ENCODE measurements around the gene MREG. TPM values are rescaled to one million over a fixed set of nuclear protein-coding genes. Genes with fewer than 3 reads are reported as not detected.

Gene MREG
- total and polyA plus RNA-seq, 9 donors: 0.85 to 5.4 (median 2.1) TPM

DNA sequence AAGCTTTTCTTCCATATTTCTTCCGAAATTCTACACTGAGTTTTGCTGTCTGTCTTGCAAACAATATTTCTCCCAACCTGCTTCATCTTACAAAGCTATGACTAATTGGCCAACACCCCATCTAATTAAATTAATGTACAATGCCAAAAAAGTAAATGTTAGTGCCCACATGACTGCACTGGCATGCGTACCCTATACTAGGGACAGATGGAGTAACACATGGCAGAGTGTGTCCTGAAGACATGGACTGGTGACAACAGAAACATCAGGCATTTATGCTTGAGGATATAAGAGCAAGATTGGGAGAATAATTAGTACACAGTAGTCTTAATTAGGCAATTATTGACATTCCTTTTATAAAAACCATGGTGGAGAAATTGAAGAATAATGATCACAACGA is 66.8 kb downstream of the MREG start:
- DNase-seq: no peak
- Histone ChIP-seq H3K4me1 (ENCODE audit: insufficient read depth) (no peaks in the 10 kb centered on the region), H3K27me3 (no peaks in the 10 kb centered on the region), H3K9me3 (no peaks in the 10 kb centered on the region), H3K4me3 (no peak overlapping the region), H3K36me3 (no peaks in the 10 kb centered on the region), H3K27ac (no peak overlapping the region)
- intact Hi-C loops (cut with DNase I): no loop called here
- TF ChIP-seq EP300 (IDR thresholded peaks at IDR 0.05) (no peak), POLR2A (IDR thresholded peaks at IDR 0.05) (no peak)
- TF ChIP-seq, protein P1, sequence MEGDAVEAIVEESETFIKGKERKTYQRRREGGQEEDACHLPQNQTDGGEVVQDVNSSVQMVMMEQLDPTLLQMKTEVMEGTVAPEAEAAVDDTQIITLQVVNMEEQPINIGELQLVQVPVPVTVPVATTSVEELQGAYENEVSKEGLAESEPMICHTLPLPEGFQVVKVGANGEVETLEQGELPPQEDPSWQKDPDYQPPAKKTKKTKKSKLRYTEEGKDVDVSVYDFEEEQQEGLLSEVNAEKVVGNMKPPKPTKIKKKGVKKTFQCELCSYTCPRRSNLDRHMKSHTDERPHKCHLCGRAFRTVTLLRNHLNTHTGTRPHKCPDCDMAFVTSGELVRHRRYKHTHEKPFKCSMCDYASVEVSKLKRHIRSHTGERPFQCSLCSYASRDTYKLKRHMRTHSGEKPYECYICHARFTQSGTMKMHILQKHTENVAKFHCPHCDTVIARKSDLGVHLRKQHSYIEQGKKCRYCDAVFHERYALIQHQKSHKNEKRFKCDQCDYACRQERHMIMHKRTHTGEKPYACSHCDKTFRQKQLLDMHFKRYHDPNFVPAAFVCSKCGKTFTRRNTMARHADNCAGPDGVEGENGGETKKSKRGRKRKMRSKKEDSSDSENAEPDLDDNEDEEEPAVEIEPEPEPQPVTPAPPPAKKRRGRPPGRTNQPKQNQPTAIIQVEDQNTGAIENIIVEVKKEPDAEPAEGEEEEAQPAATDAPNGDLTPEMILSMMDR (IDR thresholded peaks at IDR 0.05): no peak
- WGBS, 3 donors: 32 to 94% (median 65%) methylated on average over 3 of the region's 3 CpGs

DNA sequence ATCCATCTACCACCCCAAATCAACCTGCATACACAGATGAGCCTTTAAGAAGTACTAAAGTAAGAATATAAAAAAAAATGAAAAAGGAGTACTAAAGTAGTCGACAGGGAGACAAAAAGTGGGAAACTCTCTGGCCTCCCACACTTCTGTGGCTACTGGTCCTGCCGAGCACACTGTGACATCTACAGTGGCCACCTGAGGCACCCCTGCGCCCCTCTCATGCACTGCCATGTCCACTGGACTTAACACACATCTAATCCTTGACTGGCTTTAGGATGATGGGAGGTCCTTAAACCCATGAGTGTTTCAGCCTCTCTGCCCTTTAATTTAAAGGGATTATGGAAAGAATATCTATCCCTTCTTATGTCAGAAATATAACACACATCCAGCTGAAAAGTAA is 71.2 kb downstream of the MREG start:
- H3K27ac ChIP-seq: no peak overlapping the region
- TF ChIP-seq, protein P1 (IDR thresholded peaks at IDR 0.05): no peak
- TF ChIP-seq POLR2A (IDR thresholded peaks at IDR 0.05): no peak
- TF ChIP-seq EP300 (IDR thresholded peaks at IDR 0.05): no peak
- no peaks in the 10 kb centered on the region for H3K36me3 ChIP-seq
- no peaks in the 10 kb centered on the region for H3K4me1 ChIP-seq (ENCODE audit: insufficient read depth)
- DNase-seq: no peak
- no peak overlapping the region for H3K4me3 ChIP-seq
- intact Hi-C loops (cut with DNase I): no loop called here
- H3K9me3 ChIP-seq: no peaks in the 10 kb centered on the region
- H3K27me3 ChIP-seq: no peaks in the 10 kb centered on the region
- 83 to 92% (median 87%) methylated on average over 3 of the region's 3 CpGs for WGBS, 3 donors

DNA sequence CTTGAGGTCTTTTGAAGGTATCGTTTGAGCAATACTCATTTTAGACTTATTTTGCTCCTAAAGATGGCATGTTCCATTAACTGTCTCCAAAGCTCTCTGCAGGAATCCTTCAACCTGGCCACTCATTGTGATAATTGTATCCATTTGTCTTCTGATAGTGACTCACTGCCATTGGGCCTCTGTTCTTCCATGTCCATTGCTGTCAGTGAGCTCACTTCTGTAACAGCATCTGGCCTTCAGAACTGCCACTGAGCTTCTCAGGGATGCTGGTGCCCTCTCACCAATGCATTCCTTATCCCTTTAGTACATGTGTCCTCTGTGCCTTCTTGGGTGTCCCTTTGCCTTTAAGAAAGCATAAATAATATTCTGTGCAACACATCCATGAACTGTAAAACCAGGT is 71.6 kb downstream of the MREG start:
- no peak overlapping the region for H3K4me3 ChIP-seq
- DNase-seq: no peak
- TF ChIP-seq POLR2A (IDR thresholded peaks at IDR 0.05): no peak
- H3K9me3 ChIP-seq: no peaks in the 10 kb centered on the region
- no peaks in the 10 kb centered on the region for H3K36me3 ChIP-seq
- H3K27me3 ChIP-seq: no peaks in the 10 kb centered on the region
- 94 to 100% (median 97%) methylated on average over 1 of the region's 1 CpG for WGBS, 3 donors
- intact Hi-C loops (cut with DNase I): no loop called here
- no peak overlapping the region for H3K27ac ChIP-seq
- no peaks in the 10 kb centered on the region for H3K4me1 ChIP-seq (ENCODE audit: insufficient read depth)

DNA sequence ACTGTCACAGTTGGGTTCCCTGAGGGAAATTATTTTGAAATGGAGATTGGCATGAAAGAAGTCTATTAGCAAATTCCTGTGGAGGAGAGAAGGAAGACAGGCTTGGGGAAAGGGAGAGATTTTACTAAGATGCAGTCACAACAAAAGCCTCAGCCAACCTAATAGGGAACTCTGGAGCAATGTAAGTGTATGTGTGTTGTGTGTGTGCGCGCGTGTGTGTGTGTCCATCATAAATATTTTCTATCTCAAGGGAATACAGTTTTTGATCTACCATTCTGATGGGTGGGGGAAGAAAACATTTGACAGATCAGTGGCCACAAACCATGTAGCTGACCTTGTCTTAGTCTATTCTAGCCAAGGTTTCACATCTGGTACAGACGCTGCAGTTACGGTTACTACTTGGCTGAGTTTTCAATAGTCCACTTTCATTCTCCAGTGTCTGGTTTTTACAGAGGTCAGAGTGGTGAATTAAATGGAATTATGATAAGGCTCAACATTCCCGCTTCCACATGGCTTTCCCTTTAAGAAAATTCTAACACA is 72.6 kb downstream of the MREG start:
- Histone ChIP-seq H3K27ac (no peak overlapping the region), H3K4me1 (ENCODE audit: insufficient read depth) (no peaks in the 10 kb centered on the region), H3K4me3 (no peak overlapping the region), H3K36me3 (no peaks in the 10 kb centered on the region), H3K9me3 (no peaks in the 10 kb centered on the region), H3K27me3 (no peaks in the 10 kb centered on the region)
- no peak for TF ChIP-seq EP300 (IDR thresholded peaks at IDR 0.05)
- TF ChIP-seq POLR2A (IDR thresholded peaks at IDR 0.05): no peak
- TF ChIP-seq, protein P1 (IDR thresholded peaks at IDR 0.05): no peak
- WGBS, 3 donors: 82 to 85% (median 84%) methylated on average over 6 of the region's 6 CpGs
- intact Hi-C loops (cut with DNase I): no loop called here
- no peak for DNase-seq

DNA sequence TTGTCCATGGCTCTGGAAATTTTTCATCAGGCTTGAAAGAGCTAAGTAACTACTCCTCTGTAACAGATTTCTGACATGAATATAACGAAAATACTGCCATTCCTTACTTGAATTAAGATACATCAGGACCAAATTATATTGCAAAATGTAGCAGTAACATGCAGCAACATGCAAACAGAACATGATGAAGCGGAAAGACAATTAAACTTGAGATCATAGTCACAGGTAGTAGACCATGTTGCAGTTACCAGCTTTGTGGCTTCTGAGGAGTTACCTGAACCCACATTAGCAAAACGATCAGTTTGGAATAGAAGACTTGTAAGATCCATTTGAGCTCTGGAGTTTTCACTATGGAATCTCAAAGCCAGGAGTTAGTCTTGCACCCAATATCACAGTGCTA is 76.2 kb downstream of the MREG start:
- TF ChIP-seq POLR2A (IDR thresholded peaks at IDR 0.05): no peak
- no peak for TF ChIP-seq EP300 (IDR thresholded peaks at IDR 0.05)
- TF ChIP-seq, protein P1 (IDR thresholded peaks at IDR 0.05): no peak
- no peaks in the 10 kb centered on the region for H3K27me3 ChIP-seq
- no peak for DNase-seq
- 80 to 88% (median 85%) methylated on average over 3 of the region's 3 CpGs for WGBS, 3 donors
- no peak overlapping the region for H3K27ac ChIP-seq
- intact Hi-C loops (cut with DNase I): no loop called here
- no peak overlapping the region for H3K4me3 ChIP-seq
- no peaks in the 10 kb centered on the region for H3K36me3 ChIP-seq
- H3K4me1 ChIP-seq (ENCODE audit: insufficient read depth): no peaks in the 10 kb centered on the region
- no peaks in the 10 kb centered on the region for H3K9me3 ChIP-seq
